ENCODE data around the gene AZIN2. TPM values are rescaled to one million over a fixed set of nuclear protein-coding genes. Genes with fewer than 3 reads are reported as not detected.
"Not testable (repeated sequence)": the region's sequence is repeated elsewhere in the genome, so short reads cannot be mapped to it uniquely, and the experiment has no call there.

AZIN2 gene
- total RNA-seq: 1 to 10 TPM; 2.0 to 3.4 TPM

GRCh38 chr1:33080885-33081553 is at the start of gene AZIN2:
Gene AZIN2 (plus strand): TSS chr1:33081153. CDS start chr1:33082250, 1,097 bp downstream.
- ChIA-PET POLR2A (interaction anchor here (0.6 to 1.3 kb wide), 3 partner anchors 46 to 514 kb away, joined by 4 to 16 read pairs (median 4); no protein-coding TSS in a partner anchor), CTCF (interaction anchor here (1.0 to 1.6 kb wide), 3 partner anchors 15 to 140 kb away, joined by 3 to 4 read pairs (median 3); no protein-coding TSS in a partner anchor)

DNA sequence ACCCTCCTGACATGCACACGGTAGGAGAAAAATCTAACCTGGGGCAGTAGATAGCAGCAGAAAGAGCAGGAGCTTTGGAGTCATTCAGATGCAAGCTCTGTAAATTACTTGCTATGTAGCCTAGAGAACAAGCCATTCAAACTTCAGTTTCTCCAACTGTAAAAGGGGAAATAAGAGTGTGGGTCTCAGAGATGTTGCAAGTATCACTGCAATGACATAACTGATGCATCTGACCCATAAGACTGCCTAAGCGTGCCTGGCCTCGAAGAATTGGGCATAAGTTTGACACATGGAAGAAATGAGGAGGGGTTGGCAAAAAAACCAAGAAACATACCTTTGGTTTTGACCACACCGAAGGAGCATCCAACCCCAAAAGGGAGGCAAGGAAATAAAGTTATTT is 49.4 kb upstream of the AZIN2 start:
- CTCF ChIA-PET: interaction anchor here (1.1 kb wide), 1 partner anchor 55 kb away, joined by 3 read pairs; no protein-coding TSS in a partner anchor
- POLR2A ChIA-PET: no interaction called here

DNA sequence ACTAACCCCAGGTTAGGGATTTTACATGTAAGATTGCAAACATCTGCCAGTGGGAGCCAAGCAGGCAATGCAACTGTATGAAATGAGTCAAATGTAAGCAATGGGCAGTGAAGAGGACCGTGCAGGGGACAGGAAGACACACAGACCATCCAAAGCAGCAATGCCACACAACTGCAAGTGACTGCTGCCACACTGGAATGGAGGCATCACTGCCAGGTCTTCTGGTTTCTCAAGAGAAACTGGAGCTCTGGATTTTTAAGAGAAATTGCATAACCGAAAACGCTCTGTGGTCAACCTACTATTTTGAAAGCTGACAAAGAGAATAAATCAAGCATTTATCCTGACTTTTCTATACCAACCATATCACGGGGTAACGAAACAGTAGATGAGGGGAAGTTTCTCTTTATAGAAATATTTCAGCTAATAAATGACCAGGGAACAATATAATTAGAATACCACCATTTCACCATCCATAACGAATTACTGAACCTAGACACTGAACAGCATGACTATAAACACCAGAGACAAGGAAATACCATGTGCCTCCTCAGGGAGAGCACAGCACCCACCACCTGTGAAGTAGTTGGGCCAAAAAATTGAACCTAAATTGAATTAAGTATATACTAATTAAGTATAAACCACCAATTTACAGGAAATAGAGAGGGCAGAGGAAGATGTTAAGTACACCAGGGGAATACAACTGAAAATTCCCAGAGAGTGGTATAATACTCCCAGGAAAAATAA is 48.7 kb upstream of the AZIN2 start:
- ChIA-PET CTCF (no interaction called here), POLR2A (interaction anchor here (0.7 kb wide), 1 partner anchor 43 kb away, joined by 4 read pairs; no protein-coding TSS in a partner anchor)

DNA sequence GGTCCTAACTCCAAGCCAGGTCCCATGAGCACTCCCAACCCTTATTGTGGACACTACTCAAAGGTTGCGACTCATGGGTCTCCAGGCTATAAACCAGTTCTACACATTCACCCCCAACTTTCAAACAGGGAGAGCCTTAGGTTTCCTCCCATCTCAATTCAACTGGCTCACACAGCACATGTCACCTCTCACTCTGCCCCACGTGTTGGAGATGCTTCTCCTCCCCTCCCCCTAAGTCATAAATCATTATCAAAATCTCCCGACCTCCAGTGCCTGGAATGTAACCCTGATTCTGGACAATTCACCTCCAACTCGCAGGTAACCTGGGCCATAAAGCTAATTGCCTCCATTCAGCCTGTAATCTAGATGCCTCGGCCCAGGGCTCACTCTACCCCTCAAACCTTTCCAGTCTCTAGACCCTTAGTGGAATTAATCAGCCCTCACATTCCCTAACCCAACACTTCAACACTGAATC is 44.9 kb upstream of the AZIN2 start:
- POLR2A ChIA-PET: interaction anchor here (1.3 kb wide), 1 partner anchor 10 kb away, joined by 4 read pairs; no protein-coding TSS in a partner anchor
- CTCF ChIA-PET: no interaction called here

DNA sequence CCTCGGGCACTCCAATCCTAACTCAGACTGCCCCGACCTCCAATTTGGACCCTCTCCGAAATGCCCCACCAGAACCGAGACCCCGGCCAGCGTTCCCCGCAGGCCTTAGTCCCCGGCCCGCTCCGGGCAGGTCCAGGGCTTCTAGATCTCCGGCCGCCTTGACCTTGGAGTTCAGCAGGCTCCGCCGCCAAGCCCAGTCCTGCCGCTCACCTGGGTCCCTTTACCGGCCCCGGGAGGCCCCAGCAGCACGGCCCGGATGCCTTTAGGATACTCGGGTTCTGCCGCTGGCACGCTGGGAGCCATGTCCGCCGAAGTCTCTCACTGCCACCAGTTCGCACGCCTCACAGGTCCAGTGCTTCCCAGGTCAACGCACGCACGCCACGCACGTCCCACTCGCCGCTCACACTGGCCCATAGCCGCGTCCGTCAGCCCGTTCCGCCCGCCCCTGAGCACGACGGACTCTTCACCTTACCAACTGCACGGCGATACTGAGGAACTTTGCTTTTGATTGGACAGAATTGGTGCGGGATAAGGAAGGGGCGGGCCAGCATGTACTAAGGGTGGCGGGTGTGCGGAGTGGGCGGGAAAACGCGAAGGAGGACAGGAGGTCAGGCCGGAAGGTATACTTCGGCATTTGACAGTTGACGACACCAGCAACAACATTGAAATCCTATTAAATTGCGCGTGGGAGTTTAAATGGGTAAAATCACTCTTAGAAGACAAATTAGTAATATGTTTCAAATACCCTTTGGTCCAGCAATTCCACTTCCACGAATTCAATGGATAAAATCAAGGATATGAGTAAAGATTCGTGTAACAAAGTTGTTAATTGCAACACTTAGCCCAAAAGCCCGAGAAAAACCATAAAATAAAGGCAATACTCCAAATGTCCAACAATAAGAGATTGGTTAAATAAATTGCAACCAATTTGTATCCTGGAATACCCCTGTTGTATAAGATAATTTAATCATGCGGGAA is 44.1 kb upstream of the AZIN2 start, which contains the start of gene AK2:
Gene AK2 (minus strand): TSS at position 358 of the 978 bp plus-strand sequence. CDS start 55 bp downstream, at position 303.
- CTCF ChIA-PET: no interaction called here
- POLR2A ChIA-PET: no interaction called here

GRCh38 chr1:33039840-33040239 is 41.1 kb upstream of the AZIN2 start:
- POLR2A ChIA-PET: no interaction called here

GRCh38 chr1:33041026-33041425 is 39.9 kb upstream of the AZIN2 start:
- POLR2A ChIA-PET: no interaction called here
- CTCF ChIA-PET: no interaction called here

More at GRCh38 chr1:33039840-33040239, 41.1 kb upstream of the AZIN2 start:
- CTCF ChIA-PET: no interaction called here

GRCh38 chr1:33042831-33043230 is 38.1 kb upstream of the AZIN2 start:
- CTCF ChIA-PET: no interaction called here
- POLR2A ChIA-PET: no interaction called here

DNA sequence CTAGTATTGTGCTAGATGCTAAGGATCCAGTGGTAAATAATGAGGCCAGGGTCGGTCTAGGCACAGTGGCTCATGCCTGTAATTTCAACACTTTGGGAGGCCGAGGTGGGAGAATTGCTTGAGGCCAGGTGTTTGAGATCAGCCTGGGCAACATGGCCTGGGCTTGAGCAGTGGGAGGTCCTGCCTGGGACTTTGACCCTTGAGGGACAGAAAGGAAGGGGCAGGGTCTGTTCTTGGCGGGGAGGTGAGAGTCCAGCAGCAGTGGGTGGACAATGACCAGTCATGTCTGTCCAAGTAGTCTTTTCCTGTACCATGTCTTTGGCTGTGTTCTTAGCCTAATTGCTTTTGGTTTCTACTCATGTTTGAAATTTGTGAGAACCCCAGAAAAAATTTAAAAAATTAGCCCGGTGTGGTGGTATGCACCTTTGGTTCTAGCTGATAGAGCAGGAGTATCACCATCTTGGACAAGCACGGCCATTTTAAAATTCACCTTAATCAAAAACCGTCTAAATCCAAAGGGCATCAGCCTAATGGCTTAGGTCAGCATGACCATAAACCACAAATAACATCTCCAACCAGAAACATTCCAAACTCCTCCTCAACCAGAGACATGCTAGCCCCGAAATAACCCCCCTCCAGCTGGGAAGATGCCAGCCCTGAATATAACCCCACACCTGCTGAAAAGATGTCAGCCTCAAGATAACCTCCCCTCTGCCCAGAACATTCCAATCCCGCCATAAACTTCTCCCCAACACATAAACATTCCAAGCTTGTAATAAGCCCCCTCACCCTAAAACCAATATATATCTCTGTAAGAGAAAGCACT is 37.5 kb upstream of the AZIN2 start:
- ChIA-PET POLR2A (no interaction called here), CTCF (no interaction called here)

DNA sequence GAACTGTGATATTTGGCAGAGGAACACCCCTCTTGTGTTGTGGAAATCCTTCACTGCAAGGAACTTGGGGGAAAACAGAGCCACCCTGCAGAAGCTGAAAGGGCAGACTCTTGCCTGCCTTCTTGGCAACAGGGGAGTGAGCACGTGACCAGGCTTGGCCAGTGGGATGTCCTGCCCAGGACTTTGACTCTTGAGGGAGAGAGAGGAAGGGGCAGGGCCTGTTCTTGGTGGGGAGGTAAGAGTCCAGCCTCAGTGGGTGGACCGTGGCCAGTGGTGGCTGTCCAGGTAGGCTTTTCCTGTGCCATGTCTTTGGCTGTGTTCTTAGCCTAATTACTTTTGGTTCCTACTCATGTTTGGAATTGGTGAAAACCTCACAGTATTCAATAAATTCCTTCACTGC is 35.7 kb upstream of the AZIN2 start:
- ChIA-PET CTCF (no interaction called here), POLR2A (no interaction called here)

DNA sequence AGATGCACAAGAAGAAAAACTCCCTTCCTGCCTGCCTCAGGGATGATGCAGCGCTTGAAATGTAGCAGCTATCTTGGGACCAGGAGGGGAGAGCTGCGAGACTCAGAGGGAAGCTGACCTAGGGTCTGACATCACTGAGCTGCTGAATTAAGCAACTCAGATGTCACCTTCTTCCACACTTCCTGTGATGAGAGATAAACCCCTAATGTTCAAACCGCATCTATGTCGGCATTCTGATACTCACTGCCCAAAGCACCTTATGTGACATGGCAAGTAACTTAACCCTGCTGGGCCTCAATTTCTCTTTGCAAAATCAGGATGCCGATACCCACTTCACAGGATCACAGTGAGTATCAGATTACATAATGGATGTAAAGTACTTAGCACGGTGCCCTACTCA is 35.1 kb upstream of the AZIN2 start:
- ChIA-PET CTCF (no interaction called here), POLR2A (no interaction called here)

GRCh38 chr1:33046234-33046633 is 34.7 kb upstream of the AZIN2 start:
- POLR2A ChIA-PET: not testable (repeated sequence)
- CTCF ChIA-PET: interaction anchor here (1.6 kb wide), 1 partner anchor 12 kb away, joined by 4 read pairs; no protein-coding TSS in a partner anchor

DNA sequence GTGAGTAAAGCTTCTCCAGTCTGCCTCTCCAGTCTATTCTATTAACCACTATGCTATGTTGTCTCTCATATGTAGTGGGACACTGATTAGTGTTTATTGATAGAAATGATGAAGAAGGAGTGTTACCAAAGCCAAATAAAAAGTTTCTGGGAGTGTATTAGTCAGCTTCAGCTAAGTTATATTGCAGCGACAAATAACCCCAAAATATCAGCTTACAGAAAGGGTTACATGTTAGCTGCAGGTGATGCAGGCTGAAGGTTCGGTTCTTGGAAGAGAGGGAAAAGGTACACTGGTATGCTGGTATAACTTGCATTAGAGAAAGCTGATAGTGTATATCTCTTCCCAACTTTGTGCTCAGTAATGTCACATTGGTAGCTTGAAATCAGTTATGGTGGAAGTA is 33.7 kb upstream of the AZIN2 start:
- ChIA-PET CTCF (interaction anchor here (0.5 to 1.6 kb wide), 4 partner anchors 9 to 95 kb away, joined by 3 to 5 read pairs (median 4); no protein-coding TSS in a partner anchor), POLR2A (no interaction called here)

GRCh38 chr1:33047839-33048305 is 33.1 kb upstream of the AZIN2 start:
- CTCF ChIA-PET: interaction anchor here (0.5 to 1.6 kb wide), 4 partner anchors 8 to 96 kb away, joined by 3 to 5 read pairs (median 4); no protein-coding TSS in a partner anchor
- POLR2A ChIA-PET: no interaction called here

DNA sequence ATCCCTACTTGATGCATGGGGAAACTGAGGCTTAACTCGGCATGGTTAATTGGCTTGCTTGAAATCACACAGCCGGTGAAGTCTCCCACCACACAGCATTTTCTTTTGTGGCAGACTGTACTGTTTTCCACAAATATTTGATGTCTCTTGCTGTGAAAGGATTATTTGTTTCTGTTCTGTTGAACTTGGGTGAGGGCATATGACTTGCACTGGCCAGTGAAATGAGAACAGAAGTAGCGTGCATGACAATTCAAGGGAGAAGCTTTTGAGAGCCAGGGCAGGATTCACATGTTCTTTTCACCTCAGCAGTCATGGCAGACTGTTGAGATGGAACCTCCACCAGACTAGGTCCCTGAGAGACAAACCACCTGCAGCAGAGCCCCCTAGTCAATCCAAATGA is 32.5 kb upstream of the AZIN2 start:
- CTCF ChIA-PET: no interaction called here
- POLR2A ChIA-PET: no interaction called here

- POLR2A ChIA-PET: no interaction called here
- CTCF ChIA-PET: no interaction called here
These were observed 31.6 kb upstream of the AZIN2 start for GRCh38 chr1:33049371-33049770.

DNA sequence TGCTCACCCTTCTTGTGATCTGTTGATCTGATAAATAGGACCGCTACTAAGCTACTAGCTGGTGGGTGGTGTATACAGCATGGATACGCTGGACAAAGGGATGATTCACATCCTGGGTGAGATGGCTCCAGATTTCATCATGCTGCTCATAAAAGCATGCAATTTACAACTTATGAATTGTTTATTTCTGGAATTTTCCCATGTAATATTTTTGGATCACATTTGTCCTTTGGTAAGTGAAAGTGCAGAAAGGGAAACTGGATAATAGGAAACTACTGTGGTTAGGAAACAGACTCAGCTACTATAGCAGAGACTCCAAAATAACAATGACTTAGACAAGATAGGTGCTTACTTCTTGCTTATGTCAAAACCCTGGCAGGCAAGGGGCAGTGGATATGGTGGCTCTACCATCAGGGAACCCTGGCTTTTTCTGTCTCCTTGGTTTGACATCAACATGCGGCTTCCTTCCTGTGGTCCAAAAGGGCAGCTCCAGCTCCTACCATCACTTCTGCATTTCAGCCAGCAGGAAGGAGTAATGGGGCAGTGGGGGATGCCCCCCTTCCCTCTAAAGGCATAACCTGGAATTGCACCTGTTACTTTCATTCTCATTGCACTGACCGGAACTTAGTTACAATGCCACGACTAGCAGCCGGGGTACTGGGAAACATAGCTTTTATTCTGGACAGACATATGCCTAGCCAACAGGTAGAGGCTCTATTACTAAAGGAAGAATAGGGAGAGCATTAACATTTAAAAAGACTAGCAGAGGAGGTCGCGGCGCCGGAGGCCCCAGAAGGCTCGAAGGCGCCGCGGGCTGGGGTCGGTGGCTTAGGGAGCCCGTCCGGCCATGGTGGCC is 30.5 kb upstream of the AZIN2 start:
- POLR2A ChIA-PET: no interaction called here
- CTCF ChIA-PET: interaction anchor here (1.2 kb wide), 1 partner anchor 117 kb away, joined by 3 read pairs; no protein-coding TSS in a partner anchor

Data from activated CD8-positive, alpha-beta memory T cell treated with anti-CD3 and anti-CD28 coated beads for 36 hours (primary cell).